Measurements from ENCODE around the gene DALRD3.

DNA sequence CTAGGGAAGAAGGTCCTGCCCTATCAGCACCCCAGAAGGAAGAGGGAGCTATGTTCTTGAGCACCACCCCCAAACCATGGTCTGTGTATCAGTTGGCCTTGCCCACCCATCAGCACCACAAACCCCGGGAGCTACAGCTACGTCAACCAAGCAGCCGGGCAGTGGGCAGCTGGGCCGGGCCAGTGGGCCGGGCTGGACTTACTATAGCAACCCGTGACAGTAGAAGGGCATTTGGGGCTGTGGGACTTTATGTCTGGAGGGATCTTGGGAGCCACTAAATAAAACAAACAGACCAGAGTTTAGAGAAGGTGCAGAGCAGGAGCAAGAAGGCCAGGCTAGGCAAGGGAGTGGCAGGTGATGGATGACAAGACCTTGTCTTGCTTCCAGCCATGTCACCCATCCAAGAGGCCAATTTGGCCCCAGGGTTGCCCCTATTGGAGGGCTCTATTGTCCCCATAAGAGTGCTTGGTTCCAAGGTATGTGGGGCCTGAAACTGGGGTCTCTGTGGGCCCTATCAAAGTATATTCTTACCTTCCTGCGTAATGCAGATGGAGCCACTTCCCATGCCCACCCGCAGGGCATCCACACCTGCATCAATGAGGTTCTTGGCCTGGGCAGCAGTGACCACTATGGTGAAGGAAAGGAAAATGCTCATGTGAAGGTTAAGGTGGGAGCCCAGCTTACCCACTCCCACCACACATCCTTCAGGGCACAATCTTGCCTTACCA is 7.6 kb upstream of the DALRD3 start:
- TF ChIP-seq, protein P1, sequence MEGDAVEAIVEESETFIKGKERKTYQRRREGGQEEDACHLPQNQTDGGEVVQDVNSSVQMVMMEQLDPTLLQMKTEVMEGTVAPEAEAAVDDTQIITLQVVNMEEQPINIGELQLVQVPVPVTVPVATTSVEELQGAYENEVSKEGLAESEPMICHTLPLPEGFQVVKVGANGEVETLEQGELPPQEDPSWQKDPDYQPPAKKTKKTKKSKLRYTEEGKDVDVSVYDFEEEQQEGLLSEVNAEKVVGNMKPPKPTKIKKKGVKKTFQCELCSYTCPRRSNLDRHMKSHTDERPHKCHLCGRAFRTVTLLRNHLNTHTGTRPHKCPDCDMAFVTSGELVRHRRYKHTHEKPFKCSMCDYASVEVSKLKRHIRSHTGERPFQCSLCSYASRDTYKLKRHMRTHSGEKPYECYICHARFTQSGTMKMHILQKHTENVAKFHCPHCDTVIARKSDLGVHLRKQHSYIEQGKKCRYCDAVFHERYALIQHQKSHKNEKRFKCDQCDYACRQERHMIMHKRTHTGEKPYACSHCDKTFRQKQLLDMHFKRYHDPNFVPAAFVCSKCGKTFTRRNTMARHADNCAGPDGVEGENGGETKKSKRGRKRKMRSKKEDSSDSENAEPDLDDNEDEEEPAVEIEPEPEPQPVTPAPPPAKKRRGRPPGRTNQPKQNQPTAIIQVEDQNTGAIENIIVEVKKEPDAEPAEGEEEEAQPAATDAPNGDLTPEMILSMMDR (IDR thresholded peaks at IDR 0.05 in 2 of 3, conservative IDR thresholded peaks at IDR 0.05 in 1 of 3; ENCODE audit: borderline replicate concordance in 1 of 3, insufficient read depth in 1 of 3, low read depth in 2 of 3, low read length in 2 of 3) = no peak
- TF ChIP-seq EZH2 (IDR thresholded peaks at IDR 0.05) (no peak), EZH2phosphoT487 (IDR thresholded peaks at IDR 0.05; ENCODE audit: borderline replicate concordance) (no peak), SP1 (IDR thresholded peaks at IDR 0.05; ENCODE audit: low read depth) (no peak), YY1 (IDR thresholded peaks at IDR 0.05; ENCODE audit: extremely low read depth, insufficient replicate concordance, low read depth, low read length) (no peak), ZNF274 (IDR thresholded peaks at IDR 0.05; ENCODE audit: low read depth, low read length) (no peak), JUND (IDR thresholded peaks at IDR 0.05) (no peak), SIN3A (IDR thresholded peaks at IDR 0.05; ENCODE audit: low read depth) (no peak)
- TF ChIP-seq, protein P2, sequence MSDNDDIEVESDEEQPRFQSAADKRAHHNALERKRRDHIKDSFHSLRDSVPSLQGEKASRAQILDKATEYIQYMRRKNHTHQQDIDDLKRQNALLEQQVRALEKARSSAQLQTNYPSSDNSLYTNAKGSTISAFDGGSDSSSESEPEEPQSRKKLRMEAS (IDR thresholded peaks at IDR 0.05) = no peak

Measured in HCT116 (cell line).